Thymus (tissue), 11 donors: ENCODE data around the gene ATP8B1. TPM values are rescaled to one million over a fixed set of nuclear protein-coding genes. Genes with fewer than 3 reads are reported as not detected.

Experiments used
- DNase-seq, 9 donors: peaks; one replicate each; pipeline ENCODE4 v3.0.0-alpha.2; 2013; ENCODE audit warnings: low spot score in 9 of 9, low read depth in 6 of 9, missing footprints in 1 of 9
- H3K27ac ChIP-seq, 2 donors: one replicate each; pipeline ENCODE4 v1.5.1; 2013; ENCODE audit warnings: control low read depth in 1 of 2, low read depth in 1 of 2, low read length in 1 of 2, mild to moderate bottlenecking in 1 of 2, moderate library complexity in 1 of 2
- H3K27me3 ChIP-seq, 2 donors: one replicate each; pipeline ENCODE4 v1.5.1; 2013; ENCODE audit warnings: low read length in 1 of 2; ENCODE audit not compliant: control insufficient read depth in 2 of 2, insufficient read depth in 1 of 2
- H3K36me3 ChIP-seq, 2 donors: one replicate each; pipeline ENCODE4 v1.5.1; 2013; ENCODE audit warnings: low read length in 1 of 2, mild to moderate bottlenecking in 1 of 2, moderate library complexity in 1 of 2; ENCODE audit not compliant: control insufficient read depth in 2 of 2, insufficient read depth in 2 of 2
- H3K4me1 ChIP-seq, 2 donors: one replicate each; pipeline ENCODE4 v1.5.1; 2013; ENCODE audit warnings: low read length in 2 of 2; ENCODE audit not compliant: control insufficient read depth in 2 of 2, insufficient read depth in 2 of 2
- H3K4me3 ChIP-seq, 2 donors: one replicate each; pipeline ENCODE4 v1.5.1; 2013; ENCODE audit warnings: low read length in 2 of 2, control low read depth in 1 of 2, mild to moderate bottlenecking in 1 of 2
- H3K9me3 ChIP-seq, 2 donors: one replicate each; pipeline ENCODE4 v1.5.1; 2013; ENCODE audit warnings: low read length in 1 of 2, mild to moderate bottlenecking in 1 of 2; ENCODE audit not compliant: control insufficient read depth in 2 of 2, insufficient read depth in 1 of 2
- WGBS: extraction: QIAGEN DNeasy Blood & Tissue Kit; methylation state at CpG from one replicate; pipeline ENCODE4 v1.1.7; 2013; 5-methylcytosine and 5-hydroxymethylcytosine counted together
- polyA plus RNA-seq: library from polyadenylated mRNA; stranded (reverse); fragments of 200-250 nt; gene quantifications from one replicate; pipeline ENCODE4 v1.2.3, GENCODE V29; 2013
- total RNA-seq: library from RNA; stranded (reverse); fragments of 120-200 nt; gene quantifications from one replicate; pipeline ENCODE4 v1.2.4, GENCODE V29; 2013
- donor health status: healthy.

The ATP8B1 gene
- total and polyA plus RNA-seq, 2 donors = 3.0 to 4.3 TPM

DNA sequence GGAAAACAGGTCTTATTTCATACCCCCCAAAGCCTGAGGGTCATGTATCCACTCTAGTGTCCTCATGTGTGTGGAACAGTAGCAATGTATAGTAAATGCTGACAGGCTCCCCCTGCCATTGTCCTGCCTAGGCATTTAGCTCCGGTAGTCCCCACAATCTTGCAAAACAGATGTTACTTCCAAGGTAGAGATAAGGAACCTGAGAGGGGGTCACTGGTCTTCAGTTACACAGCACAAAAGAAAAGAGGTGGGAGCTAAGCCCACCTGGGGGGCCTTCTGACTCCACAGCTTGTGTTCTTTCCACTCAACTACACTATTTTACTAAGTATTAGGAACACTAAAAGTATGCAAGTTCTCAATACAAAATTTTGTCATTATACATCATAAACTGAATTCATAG, 199.2 kb downstream of the ATP8B1 start:
- Histone ChIP-seq H3K27ac (no peak overlapping the region), H3K4me3 (no peak overlapping the region), H3K27me3 (no peaks in the 10 kb centered on the region), H3K36me3 (peaks cover 61 to 73% of the 10 kb centered on the region in 2 donors), H3K4me1 (no peaks in the 10 kb centered on the region), H3K9me3 (no peaks in the 10 kb centered on the region)
- DNase-seq = no peak
- WGBS = 96% methylated on average over 1 of the region's 1 CpG

Other genes starting within 250 kb of the ATP8B1 start
- gene FECH, start 216.6 kb downstream of the ATP8B1 start, total RNA-seq = 33.1 TPM
- gene FECH, start 216.6 kb downstream of the ATP8B1 start, polyA plus RNA-seq = 11.1 TPM
- gene NARS1, start 181.5 kb downstream of the ATP8B1 start, total RNA-seq = 117 TPM
- 84.9 TPM for gene NARS1, start 181.5 kb downstream of the ATP8B1 start, polyA plus RNA-seq
- 6.5 TPM for gene NEDD4L, start 240.9 kb upstream of the ATP8B1 start, total RNA-seq
- 11.8 TPM for gene NEDD4L, start 240.9 kb upstream of the ATP8B1 start, polyA plus RNA-seq